ENCODE results near the gene LRRC63.

Gene LRRC63

DNA sequence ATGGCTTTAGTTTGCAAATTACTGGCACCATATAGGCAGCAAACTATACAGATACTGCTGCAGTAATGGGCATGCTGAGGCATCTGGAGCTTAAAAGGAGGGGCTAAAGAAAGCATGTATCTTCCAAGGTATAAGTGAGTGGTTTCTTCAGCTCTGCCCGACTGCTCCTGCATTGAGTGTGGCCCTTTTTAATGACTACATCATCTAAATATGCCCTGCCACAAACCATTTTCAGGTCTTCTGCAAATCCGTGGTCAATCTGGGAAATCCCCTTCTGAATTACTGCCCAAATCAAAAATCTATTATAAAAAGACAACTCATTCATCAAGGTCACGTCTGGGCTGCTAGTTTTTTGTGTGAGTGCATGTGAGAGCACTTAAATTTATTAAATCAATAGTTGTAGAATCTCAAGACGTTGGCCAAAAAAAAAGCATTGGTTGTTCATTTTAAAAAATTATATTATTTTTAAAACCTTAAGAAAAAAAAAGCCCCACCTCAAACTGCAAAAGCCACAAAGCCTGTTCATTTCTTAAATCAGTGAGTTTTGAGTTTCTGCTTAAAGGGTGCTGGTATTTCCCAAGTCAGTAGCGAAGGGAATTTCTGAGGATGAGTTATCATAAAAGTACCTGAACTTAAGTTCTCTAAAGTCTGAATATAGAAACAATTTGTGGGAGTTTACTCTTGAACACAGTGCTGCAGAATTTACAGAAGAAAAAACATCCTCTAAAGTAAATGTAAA lies 46.1 kb upstream of the LRRC63 start:
- TF ChIP-seq CTCF (IDR thresholded peaks at IDR 0.05; ENCODE audit: insufficient read depth, low read length) (no peak), REST (IDR thresholded peaks at IDR 0.05; ENCODE audit: insufficient replicate concordance, low read depth) (no peak), POLR2AphosphoS5 (IDR thresholded peaks at IDR 0.05; ENCODE audit: low read depth) (no peak), GABPA (IDR thresholded peaks at IDR 0.05; ENCODE audit: low read depth) (no peak), SPI1 (IDR thresholded peaks at IDR 0.05; ENCODE audit: borderline replicate concordance, low read depth) (no peak)
- Histone ChIP-seq H3K27ac (replicated peaks) (no peak overlapping the region), H3K27me3 (ENCODE audit: insufficient read depth, poor library complexity, severe bottlenecking) (no peaks in the 10 kb centered on the region), H3K4me3 (replicated peaks; ENCODE audit: insufficient read depth, low read length) (no peak overlapping the region)
- no peak for DNase-seq (ENCODE audit: low read depth in 1 of 2, low spot score in 1 of 2)

DNA sequence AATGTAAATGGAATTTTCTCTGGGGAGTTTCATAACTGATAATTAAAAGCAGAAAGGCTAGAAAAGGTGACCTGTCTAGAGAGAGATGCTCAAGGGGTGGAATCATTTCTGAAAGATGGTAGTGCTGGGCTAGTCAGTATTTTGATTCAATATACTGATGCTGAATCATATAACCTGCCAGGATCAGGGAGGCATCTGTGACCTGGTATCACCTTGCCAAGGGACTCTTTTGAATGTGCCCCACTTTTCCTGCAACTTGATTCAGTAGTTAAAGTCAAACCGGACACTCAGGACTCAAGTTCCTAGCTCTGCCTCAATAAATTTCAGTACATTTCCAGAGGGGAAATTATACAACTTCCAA lies 45.5 kb upstream of the LRRC63 start:
- no peak overlapping the region for H3K27ac ChIP-seq (replicated peaks)
- no peak overlapping the region for H3K4me3 ChIP-seq (replicated peaks; ENCODE audit: insufficient read depth, low read length)
- TF ChIP-seq REST (IDR thresholded peaks at IDR 0.05; ENCODE audit: insufficient replicate concordance, low read depth) (no peak), GABPA (IDR thresholded peaks at IDR 0.05; ENCODE audit: low read depth) (no peak), CTCF (IDR thresholded peaks at IDR 0.05; ENCODE audit: insufficient read depth, low read length) (no peak), POLR2AphosphoS5 (IDR thresholded peaks at IDR 0.05; ENCODE audit: low read depth) (no peak), SPI1 (IDR thresholded peaks at IDR 0.05; ENCODE audit: borderline replicate concordance, low read depth) (no peak)
- H3K27me3 ChIP-seq (ENCODE audit: insufficient read depth, poor library complexity, severe bottlenecking): no peaks in the 10 kb centered on the region
- DNase-seq (ENCODE audit: low read depth in 1 of 2, low spot score in 1 of 2): peak in 1 of 2 experiments; percentile 7

DNA sequence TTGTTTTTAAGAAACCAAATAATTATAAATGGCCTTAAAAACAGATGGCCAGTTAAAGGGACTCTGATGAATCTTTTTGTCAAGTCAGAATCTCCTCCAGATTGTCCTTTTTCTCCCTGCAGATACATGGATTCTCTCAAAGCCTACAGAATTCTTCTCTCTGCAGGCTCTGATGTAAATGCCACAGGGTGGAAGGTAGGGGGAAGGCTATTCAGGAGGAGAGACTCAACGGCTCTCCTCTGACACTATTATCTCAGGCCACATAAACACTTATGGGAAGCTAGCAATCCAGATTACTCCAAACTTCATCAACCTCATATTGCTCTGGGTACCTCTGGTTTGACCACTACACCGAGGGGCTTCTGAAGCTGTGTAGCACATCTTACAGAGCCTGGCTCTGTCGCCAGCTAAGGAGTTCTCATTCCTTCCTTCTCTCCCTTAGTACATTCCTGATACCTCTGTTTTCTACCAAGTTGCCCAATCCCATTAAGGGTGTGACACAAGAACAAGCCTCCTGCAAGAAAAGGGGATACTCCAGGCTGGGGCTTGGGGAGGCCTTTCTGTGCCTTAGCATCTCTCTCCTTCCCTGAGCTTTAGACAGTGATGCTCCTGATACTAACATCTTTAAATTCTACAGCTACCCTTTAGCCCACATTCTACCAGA lies 44.6 kb upstream of the LRRC63 start:
- Histone ChIP-seq H3K4me3 (replicated peaks; ENCODE audit: insufficient read depth, low read length) (no peak overlapping the region), H3K27ac (replicated peaks) (no peak overlapping the region), H3K27me3 (ENCODE audit: insufficient read depth, poor library complexity, severe bottlenecking) (no peaks in the 10 kb centered on the region)
- TF ChIP-seq GABPA (IDR thresholded peaks at IDR 0.05; ENCODE audit: low read depth) (no peak), POLR2AphosphoS5 (IDR thresholded peaks at IDR 0.05; ENCODE audit: low read depth) (no peak), CTCF (IDR thresholded peaks at IDR 0.05; ENCODE audit: insufficient read depth, low read length) (no peak), SPI1 (IDR thresholded peaks at IDR 0.05; ENCODE audit: borderline replicate concordance, low read depth) (no peak), REST (IDR thresholded peaks at IDR 0.05; ENCODE audit: insufficient replicate concordance, low read depth) (no peak)
- DNase-seq (ENCODE audit: low read depth in 1 of 2, low spot score in 1 of 2): peak in 1 of 2 experiments; percentile 26

Measured in HL-60 (cell line).